ENCODE measurements around the gene FYB1. TPM values are rescaled to one million over a fixed set of nuclear protein-coding genes. Genes with fewer than 3 reads are reported as not detected.

FYB1 gene
- total RNA-seq, 1 donor from 2014 or later = 64.7 TPM

- peak; percentile 94 for ATAC-seq
Measured at GRCh38 chr5:39158127-39158593, 61.2 kb downstream of the FYB1 start.

GRCh38 chr5:39157701-39158100 lies 61.7 kb downstream of the FYB1 start:
- no peak for ATAC-seq

GRCh38 chr5:39156082-39156481 lies 63.3 kb downstream of the FYB1 start:
- no peak for ATAC-seq

GRCh38 chr5:39151745-39152144 lies 67.6 kb downstream of the FYB1 start:
- ATAC-seq = no peak

- no peak for ATAC-seq
Measured at GRCh38 chr5:39149966-39150365, 69.4 kb downstream of the FYB1 start.

- ATAC-seq = no peak
Measured at GRCh38 chr5:39148983-39149534, 70.3 kb downstream of the FYB1 start.

- no peak for ATAC-seq
Measured at GRCh38 chr5:39146831-39147540, 72.4 kb downstream of the FYB1 start.

GRCh38 chr5:39143151-39143860 lies 76.1 kb downstream of the FYB1 start:
- ATAC-seq = no peak

- ATAC-seq = no peak
Measured at GRCh38 chr5:39140558-39141168, 78.7 kb downstream of the FYB1 start.

GRCh38 chr5:39138892-39139291 lies 80.5 kb downstream of the FYB1 start:
- peak; percentile 83 for ATAC-seq

GRCh38 chr5:39137819-39138451 lies 81.4 kb downstream of the FYB1 start:
- ATAC-seq = peak; percentile 54

GRCh38 chr5:39137391-39137790 lies 82.0 kb downstream of the FYB1 start:
- ATAC-seq = no peak

- ATAC-seq = no peak
Measured at GRCh38 chr5:39132792-39133191, 86.6 kb downstream of the FYB1 start.

GRCh38 chr5:39132128-39132447 lies 87.3 kb downstream of the FYB1 start:
- ATAC-seq = no peak

GRCh38 chr5:39131210-39132127 lies 87.9 kb downstream of the FYB1 start:
- no peak for ATAC-seq

- no peak for ATAC-seq
Measured at GRCh38 chr5:39130716-39131115, 88.6 kb downstream of the FYB1 start.

- no peak for ATAC-seq
Measured at GRCh38 chr5:39121922-39122321, 97.4 kb downstream of the FYB1 start.

GRCh38 chr5:39121315-39121714 lies 98.0 kb downstream of the FYB1 start:
- ATAC-seq = no peak

- no peak for ATAC-seq
Measured at GRCh38 chr5:39120052-39120420, 99.3 kb downstream of the FYB1 start.

- ATAC-seq = no peak
Measured at GRCh38 chr5:39119404-39120051, 99.8 kb downstream of the FYB1 start.

- no peak for ATAC-seq
Measured at GRCh38 chr5:39118638-39119037, 100.7 kb downstream of the FYB1 start.

All from esophagus mucosa (tissue), 1 donor.